GM20000 (cell line): ENCODE results near the gene AIG1.

Experiments
- DNase-seq: peaks from one replicate; pipeline ENCODE4 v3.0.0; 2012; ENCODE audit warnings: low spot score
- TF ChIP-seq, protein P1 (sequence below): IDR thresholded peaks from 2 replicates; pipeline ENCODE4 v1.5.1; 2012; ENCODE audit warnings: mild to moderate bottlenecking, control low read depth; ENCODE audit errors: extremely low read depth, missing control alignments

Gene AIG1

GRCh38 chr6:143192766-143193165 lies 132.1 kb downstream of the AIG1 start:
- no peak for DNase-seq
- TF ChIP-seq, protein P1, sequence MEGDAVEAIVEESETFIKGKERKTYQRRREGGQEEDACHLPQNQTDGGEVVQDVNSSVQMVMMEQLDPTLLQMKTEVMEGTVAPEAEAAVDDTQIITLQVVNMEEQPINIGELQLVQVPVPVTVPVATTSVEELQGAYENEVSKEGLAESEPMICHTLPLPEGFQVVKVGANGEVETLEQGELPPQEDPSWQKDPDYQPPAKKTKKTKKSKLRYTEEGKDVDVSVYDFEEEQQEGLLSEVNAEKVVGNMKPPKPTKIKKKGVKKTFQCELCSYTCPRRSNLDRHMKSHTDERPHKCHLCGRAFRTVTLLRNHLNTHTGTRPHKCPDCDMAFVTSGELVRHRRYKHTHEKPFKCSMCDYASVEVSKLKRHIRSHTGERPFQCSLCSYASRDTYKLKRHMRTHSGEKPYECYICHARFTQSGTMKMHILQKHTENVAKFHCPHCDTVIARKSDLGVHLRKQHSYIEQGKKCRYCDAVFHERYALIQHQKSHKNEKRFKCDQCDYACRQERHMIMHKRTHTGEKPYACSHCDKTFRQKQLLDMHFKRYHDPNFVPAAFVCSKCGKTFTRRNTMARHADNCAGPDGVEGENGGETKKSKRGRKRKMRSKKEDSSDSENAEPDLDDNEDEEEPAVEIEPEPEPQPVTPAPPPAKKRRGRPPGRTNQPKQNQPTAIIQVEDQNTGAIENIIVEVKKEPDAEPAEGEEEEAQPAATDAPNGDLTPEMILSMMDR, result no peak

- no peak for DNase-seq
- TF ChIP-seq, protein P1, result no peak
Observed at GRCh38 chr6:143193571-143194094, 132.9 kb downstream of the AIG1 start.

DNA sequence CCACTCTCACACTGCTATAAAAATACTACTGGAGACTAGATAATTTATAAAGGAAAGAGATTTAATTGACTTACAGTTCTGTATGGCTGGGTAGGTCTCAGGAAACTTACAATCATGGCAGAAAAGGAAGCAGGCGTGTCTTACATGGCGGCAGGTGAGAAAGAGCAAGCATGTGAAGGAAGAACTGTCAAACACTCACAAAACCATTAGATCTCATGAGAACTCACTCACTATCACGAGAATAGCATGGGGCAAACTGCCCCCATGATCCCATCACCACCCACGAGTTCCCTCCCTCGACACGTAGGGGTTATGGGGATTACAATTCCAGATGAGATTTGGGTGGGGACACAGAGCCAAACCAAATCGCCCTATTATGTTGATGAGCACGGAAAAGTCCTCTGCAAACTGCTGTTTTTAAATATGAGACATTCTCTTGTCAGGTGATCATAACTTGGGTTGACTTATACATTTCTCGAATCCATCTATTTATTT lies 133.5 kb downstream of the AIG1 start:
- DNase-seq, result no peak
- TF ChIP-seq, protein P1, result no peak

DNA sequence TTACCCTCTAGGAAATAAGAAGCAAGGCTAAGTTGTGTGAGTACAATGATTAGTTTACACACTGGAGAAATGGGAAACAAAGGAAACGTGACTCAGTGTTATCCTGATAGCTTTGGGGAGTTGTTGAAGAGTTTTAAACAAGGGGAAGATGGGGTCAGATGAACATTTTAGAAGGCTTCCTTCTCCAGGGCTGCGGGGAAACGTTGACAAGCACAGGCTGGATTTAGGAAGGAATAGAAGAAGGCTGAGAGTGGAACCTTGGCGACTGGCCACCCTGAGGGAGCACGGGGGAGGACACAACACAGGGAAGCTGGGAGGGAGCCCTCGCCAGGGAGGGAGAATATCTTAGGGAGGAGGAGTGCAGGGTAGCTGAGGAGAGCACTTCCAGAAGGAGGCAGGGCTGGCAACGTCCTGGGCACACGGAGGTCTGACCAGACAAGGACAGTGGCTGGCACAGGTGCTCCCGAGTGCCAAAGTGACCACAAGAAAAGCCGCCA lies 134.7 kb downstream of the AIG1 start:
- TF ChIP-seq, protein P1, result no peak
- no peak for DNase-seq

- TF ChIP-seq, protein P1, result no peak
- DNase-seq, result no peak
Observed at GRCh38 chr6:143196525-143197225, 136.0 kb downstream of the AIG1 start.

GRCh38 chr6:143197377-143197776 lies 136.7 kb downstream of the AIG1 start:
- TF ChIP-seq, protein P1, result no peak
- DNase-seq, result no peak

- DNase-seq, result no peak
Observed at GRCh38 chr6:143198312-143198711, 137.6 kb downstream of the AIG1 start.

More at GRCh38 chr6:143198312-143198711, 137.6 kb downstream of the AIG1 start:
- TF ChIP-seq, protein P1, result no peak
